HG03159 (cell line): ENCODE data around the gene RIC8B.
"Not testable (repeated sequence)": the region's sequence is repeated elsewhere in the genome, so short reads cannot be mapped to it uniquely, and the experiment has no call there.

Experiments used
- ATAC-seq: cut with Tn5 transposase; IDR thresholded peaks from one replicate; pipeline ENCODE4 v1.9.1; 2021; ENCODE audit warnings: mild to moderate bottlenecking, moderate library complexity; ENCODE audit not compliant: unreplicated experiment

Gene RIC8B

DNA sequence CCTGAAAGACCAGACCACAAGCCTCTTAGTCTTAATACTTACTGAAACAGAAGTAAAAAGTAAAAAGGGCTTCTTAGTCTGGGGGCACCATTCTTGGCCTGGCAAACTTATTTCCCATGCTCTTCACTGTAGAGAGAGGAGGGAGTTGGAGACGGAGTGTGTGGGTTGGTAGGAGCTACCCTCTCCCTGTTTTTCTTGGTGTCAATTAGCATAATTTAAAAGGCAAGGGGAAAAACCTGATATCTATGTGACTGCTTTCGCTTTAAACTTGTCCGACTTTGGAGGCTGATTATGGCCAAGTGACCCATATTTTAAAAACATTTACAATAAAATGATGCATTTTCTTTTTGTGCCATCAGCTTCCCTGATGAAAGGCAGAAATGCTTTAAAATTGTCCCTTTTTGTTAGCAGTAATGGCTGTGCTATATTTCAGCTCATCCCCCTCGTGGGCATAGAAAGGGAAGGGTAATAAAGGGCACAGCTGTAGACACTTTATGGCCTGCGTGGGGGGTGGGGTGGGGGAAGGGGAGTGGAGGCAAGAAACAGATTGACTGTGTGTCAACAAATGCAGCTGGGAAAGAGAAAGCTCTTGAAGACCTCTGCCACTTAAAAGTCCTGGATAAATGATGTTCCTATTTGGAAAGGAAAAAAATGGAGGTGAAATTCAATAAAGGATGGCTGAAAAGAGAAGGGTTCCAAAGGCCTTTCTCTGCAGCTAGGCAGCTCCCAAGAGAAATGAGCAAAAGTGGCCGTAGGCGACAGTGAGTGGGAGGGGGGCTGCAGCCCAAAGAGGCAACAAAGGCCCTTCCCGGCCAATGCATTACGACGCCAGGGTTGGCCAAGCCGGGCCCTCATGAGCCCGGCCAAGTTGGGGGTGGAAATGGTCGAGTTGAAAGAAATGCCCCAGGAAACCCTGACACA is 123.8 kb downstream of the RIC8B start:
- ATAC-seq, result no peak

DNA sequence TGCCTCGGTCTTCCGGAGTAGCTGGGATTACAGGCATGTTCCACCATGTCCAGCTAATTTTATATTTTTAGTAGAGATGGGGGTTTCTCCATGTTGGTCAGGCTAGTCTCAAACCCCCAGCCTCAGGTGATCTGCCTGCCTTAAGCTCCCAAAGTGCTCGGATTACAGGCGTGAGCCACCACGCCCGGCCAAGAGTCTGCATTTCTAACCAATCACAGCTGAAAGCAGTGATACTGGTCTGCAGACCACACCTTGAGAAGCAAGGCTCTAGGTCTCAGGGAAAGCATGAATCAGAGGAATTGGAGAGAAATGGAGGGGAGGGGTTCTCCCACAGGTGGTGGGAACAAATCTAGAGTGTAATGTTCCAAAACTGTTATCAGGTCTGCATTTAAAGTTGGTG is 126.1 kb downstream of the RIC8B start:
- no peak for ATAC-seq

DNA sequence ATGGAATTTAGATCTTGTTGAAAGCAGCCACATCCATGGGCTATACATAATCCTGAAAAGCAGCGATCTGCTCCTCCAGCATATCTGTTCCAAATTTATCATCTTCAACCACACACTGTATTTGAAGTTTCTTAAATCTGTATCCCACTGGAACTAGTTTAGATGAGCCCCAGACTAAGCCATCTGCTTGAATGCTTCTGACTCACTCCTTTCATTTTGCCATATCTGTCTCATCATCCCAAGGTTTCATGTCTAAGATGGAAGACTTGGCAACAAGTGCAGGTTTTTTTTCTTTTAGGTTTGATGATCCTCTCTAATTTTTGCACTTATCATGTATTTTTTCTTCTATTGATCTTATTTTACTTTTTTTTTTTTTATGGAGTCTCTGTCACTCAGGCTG is 126.8 kb downstream of the RIC8B start:
- no peak for ATAC-seq

DNA sequence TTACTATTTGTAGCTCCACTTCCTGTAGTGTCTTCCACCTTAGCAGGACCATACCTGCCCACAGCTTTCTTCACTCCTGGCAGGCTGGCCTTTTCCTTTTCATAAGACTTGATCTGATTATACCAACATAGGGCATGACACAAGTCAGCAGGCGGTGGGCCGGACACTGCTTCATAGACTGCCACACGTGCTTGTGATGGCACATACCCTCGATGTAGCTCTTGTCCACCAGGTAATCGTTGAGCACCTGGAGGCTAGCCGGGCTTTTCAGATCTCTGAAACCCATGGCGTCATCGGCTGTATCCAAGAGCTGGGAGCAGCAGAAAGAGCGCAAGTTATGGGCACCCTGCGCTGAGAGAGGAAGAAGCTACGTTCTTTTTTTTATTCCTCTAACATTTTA is 127.6 kb downstream of the RIC8B start:
- ATAC-seq, result no peak

- ATAC-seq, result peak; percentile 75
Measured at GRCh38 chr12:106903241-106903945, 128.9 kb downstream of the RIC8B start.

- no peak for ATAC-seq
Measured at GRCh38 chr12:106906715-106907114, 132.2 kb downstream of the RIC8B start.

DNA sequence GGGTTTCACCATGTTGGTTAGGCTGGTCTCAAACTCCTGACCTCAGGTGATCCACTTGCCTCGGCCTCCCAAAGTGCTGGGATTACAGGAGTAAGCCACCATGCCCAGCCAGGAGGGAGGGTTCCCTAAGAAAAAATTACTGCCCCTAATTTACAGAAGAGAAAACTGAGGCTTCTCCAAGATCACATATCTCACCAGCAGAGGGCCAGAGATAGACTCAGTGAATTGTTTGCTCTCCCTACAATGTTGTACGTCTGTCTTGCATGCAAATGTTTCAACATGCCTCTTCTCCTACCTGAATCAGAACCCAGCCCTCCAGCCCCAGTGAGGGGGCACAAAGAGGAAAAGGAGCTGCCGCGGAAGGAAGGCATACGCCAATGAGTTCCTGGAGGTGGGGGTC is 132.9 kb downstream of the RIC8B start:
- ATAC-seq, result no peak

- ATAC-seq, result no peak
Measured at GRCh38 chr12:106907846-106908245, 133.4 kb downstream of the RIC8B start.

- no peak for ATAC-seq
Measured at GRCh38 chr12:106908561-106908960, 134.1 kb downstream of the RIC8B start.

GRCh38 chr12:106910202-106910601 is 135.7 kb downstream of the RIC8B start:
- ATAC-seq, result peak; percentile 62

DNA sequence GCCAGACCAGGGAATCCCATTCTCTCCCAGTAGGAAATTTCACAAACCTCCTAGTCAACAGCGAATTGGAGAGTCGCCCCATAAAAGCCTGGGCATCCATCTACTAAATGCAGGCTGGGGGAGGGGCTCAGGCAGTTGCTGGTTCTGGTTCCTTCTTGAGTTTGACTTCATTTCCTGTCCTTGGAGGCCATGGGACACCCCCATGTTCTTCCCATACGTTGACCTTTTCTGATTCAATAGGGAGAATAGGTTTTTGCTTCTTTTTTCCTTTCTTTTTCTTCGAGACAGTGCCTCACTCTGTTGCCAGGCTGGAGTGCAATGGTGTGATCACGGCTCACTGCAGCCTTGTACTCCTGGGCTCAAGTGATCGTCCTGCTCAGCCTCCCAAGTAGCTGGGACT is 137.1 kb downstream of the RIC8B start:
- ATAC-seq, result no peak

DNA sequence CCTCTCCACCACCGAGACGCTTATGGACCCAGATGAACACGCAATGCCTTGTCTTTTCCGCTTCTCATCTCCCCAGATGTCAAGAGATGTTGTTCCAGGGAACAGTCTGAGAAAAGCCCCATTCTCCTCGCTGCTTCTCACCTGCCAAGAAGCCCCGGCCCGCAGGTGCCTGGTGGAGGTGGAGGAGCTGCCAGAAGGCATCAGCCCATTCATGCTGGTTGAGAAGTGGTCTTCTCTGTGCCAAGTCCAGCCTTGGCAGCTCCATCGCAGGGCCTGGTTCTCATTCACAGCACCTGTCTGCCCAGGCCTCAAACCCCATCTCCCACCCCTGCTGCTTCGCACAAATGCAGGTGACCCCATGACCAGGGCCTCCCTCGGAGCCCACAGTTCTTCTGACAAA is 139.0 kb downstream of the RIC8B start:
- ATAC-seq, result no peak

GRCh38 chr12:106914796-106915634 is 140.5 kb downstream of the RIC8B start:
- peak; percentile 68 for ATAC-seq

GRCh38 chr12:106915635-106916026 is 141.1 kb downstream of the RIC8B start:
- no peak for ATAC-seq

GRCh38 chr12:106917503-106917902 is 143.0 kb downstream of the RIC8B start:
- no peak for ATAC-seq

DNA sequence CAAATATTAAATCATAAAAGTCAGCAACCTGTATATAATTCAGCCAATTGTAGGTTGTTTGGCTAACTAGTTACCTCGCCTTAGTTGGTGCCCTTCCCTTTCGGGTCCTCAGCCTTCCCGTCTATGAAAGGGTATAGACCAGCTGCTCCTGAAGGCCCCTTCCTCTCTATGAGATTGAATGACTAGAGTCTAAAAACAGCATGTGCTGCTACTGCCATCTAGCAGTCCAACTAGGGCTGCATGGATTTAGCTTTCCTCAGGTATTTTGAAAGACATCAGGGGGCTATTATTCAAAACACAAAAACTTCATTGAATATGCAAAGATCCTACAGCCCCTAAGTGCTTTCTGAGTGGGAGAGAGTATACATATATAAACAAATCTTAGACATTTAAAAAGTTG is 144.3 kb downstream of the RIC8B start:
- ATAC-seq, result no peak

GRCh38 chr12:106919910-106920544 is 145.5 kb downstream of the RIC8B start:
- ATAC-seq, result no peak

GRCh38 chr12:106921976-106922375 is 147.5 kb downstream of the RIC8B start:
- not testable (repeated sequence) for ATAC-seq

DNA sequence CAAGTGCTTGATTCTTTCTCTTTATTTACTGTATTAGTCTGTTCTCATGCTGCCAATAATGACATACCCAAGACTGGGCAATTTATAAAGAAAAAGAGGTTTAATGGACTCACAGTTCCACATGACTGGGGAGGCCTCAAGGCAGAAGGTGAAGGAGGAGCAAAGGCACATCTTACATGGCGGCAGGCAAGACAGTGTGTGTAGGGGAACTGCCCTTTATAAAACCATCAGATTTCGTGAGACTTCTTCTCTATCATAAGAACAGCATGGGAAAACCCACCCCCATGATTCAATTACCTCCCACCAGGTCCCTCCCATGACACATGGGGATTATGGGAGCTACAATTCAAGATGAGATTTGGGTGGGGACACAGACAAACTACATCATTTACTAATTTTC is 149.1 kb downstream of the RIC8B start:
- ATAC-seq, result not testable (repeated sequence)

DNA sequence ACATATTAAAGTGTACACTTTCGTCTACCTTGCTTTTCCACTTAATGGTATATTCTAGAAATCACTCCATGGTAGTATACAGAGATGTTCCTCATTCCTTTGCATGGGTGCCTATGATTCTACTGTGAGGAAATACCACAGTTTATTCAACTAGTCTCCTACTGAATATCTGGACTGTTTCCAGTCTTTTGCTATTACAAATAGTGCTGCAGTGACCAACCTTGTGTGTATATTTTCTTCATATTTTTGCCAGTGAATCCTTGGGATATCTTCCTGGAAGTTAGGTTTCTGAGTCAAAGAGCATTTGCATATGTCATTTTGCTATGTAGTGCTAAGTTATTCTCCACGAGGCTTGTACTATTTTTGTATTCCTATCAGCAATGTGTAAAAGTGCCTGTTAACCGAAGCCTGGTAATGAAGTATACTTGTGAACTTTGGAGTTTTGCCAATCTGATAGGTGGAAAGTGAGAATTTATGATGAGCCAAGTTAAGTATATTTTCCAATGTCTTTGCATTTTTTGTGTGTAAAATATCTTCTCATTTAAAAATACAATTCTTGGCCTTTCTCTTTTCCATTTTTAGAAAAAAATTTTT is 149.9 kb downstream of the RIC8B start:
- ATAC-seq, result no peak
